ENCODE measurements around the gene CCDC88A. TPM values are rescaled to one million over a fixed set of nuclear protein-coding genes. Genes with fewer than 3 reads are reported as not detected.

The CCDC88A gene
- total RNA-seq, 1 experiment from 2014 or later = 84.5 TPM

DNA sequence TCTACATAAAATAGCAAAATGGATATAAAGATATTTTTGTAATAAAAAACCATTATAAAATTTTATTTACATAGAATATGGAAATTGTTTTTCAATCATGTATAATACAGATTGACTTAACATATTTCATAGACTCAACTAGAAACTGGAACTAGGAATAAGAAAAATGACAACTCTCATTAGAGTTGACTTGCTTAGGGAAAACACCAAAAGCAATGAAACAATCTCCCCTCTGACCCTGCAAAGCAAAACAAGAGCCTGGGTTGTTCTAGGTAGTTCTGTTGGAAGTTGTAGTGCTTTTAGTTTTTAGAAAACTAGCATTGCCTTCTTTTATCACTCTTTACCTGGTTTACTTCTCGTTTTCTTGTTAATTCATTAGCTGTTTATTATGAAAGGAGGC lies 118.4 kb downstream of the CCDC88A start:
- CTCF ChIA-PET = no interaction called here
- peaks cover 6% of the 10 kb centered on the region for H3K36me3 ChIP-seq (ENCODE audit: insufficient read depth, low read length, poor library complexity, severe bottlenecking)

DNA sequence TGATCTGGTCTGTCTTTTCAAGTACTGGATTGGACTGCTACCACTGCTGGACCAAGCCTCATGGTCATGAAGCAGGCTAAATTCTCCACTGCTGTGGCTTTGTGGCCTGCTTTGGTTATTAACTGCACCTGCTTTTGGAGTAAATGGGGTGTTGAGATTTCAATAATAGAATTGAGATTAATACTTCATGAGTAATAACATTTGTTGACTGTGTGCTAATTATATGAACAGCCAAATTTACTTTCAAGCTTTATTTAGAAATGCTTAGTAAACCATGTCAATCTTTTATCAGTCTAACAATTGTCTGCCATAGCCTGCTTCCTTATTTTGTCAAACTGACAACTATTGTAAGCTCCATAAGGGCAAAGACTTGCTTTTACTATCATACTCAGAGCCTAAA lies 123.3 kb downstream of the CCDC88A start:
- no peaks in the 10 kb centered on the region for H3K27me3 ChIP-seq (replicated peaks; ENCODE audit: insufficient read depth, low read depth, low read length, poor library complexity)
- POLR2A ChIA-PET (ENCODE audit: low non-redundant PET) = no interaction called here
- TF ChIP-seq, protein P1, sequence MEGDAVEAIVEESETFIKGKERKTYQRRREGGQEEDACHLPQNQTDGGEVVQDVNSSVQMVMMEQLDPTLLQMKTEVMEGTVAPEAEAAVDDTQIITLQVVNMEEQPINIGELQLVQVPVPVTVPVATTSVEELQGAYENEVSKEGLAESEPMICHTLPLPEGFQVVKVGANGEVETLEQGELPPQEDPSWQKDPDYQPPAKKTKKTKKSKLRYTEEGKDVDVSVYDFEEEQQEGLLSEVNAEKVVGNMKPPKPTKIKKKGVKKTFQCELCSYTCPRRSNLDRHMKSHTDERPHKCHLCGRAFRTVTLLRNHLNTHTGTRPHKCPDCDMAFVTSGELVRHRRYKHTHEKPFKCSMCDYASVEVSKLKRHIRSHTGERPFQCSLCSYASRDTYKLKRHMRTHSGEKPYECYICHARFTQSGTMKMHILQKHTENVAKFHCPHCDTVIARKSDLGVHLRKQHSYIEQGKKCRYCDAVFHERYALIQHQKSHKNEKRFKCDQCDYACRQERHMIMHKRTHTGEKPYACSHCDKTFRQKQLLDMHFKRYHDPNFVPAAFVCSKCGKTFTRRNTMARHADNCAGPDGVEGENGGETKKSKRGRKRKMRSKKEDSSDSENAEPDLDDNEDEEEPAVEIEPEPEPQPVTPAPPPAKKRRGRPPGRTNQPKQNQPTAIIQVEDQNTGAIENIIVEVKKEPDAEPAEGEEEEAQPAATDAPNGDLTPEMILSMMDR (conservative IDR thresholded peaks at IDR 0.05; ENCODE audit: low read depth, low read length) = no peak
- TF ChIP-seq EZH2 (IDR thresholded peaks at IDR 0.05; ENCODE audit: borderline replicate concordance, low read depth, low read length, poor library complexity, severe bottlenecking) = no peak
- CTCF ChIA-PET = no interaction called here
- peaks cover 15% of the 10 kb centered on the region for H3K4me1 ChIP-seq (ENCODE audit: insufficient read depth, low read length, poor library complexity, severe bottlenecking)
- BruUV-seq (replicated peaks) = no TSS peak
- no peak for DNase-seq (ENCODE audit: low spot score)
- H3K9me3 ChIP-seq (ENCODE audit: low read depth, low read length, poor library complexity, severe bottlenecking) = no peaks in the 10 kb centered on the region
- peaks cover 18% of the 10 kb centered on the region for H3K36me3 ChIP-seq (ENCODE audit: insufficient read depth, low read length, poor library complexity, severe bottlenecking)
- H3K27ac ChIP-seq (ENCODE audit: low read depth, low read length, poor library complexity, severe bottlenecking) = no peak overlapping the region
- no peak overlapping the region for H3K4me3 ChIP-seq (ENCODE audit: low read depth, low read length, poor library complexity, severe bottlenecking)
- intact Hi-C loops (cut with micrococcal nuclease; ENCODE audit: unreplicated experiment) = no loop called here

More for the DNA sequence above, 118.4 kb downstream of the CCDC88A start:
- intact Hi-C loops (cut with micrococcal nuclease; ENCODE audit: unreplicated experiment) = no loop called here
- no peaks in the 10 kb centered on the region for H3K9me3 ChIP-seq (ENCODE audit: low read depth, low read length, poor library complexity, severe bottlenecking)
- POLR2A ChIA-PET (ENCODE audit: low non-redundant PET) = no interaction called here
- no peak overlapping the region for H3K4me3 ChIP-seq (ENCODE audit: low read depth, low read length, poor library complexity, severe bottlenecking)
- TF ChIP-seq EZH2 (IDR thresholded peaks at IDR 0.05; ENCODE audit: borderline replicate concordance, low read depth, low read length, poor library complexity, severe bottlenecking) = no peak
- TF ChIP-seq, protein P1 (conservative IDR thresholded peaks at IDR 0.05; ENCODE audit: low read depth, low read length) = no peak
- H3K4me1 ChIP-seq (ENCODE audit: insufficient read depth, low read length, poor library complexity, severe bottlenecking) = no peaks in the 10 kb centered on the region
- no peak overlapping the region for H3K27ac ChIP-seq (ENCODE audit: low read depth, low read length, poor library complexity, severe bottlenecking)
- no peak for DNase-seq (ENCODE audit: low spot score)
- no peaks in the 10 kb centered on the region for H3K27me3 ChIP-seq (replicated peaks; ENCODE audit: insufficient read depth, low read depth, low read length, poor library complexity)
- BruUV-seq (replicated peaks) = no TSS peak

GRCh38 chr2:55283083-55283482 lies 136.6 kb downstream of the CCDC88A start:
- Histone ChIP-seq H3K36me3 (ENCODE audit: insufficient read depth, low read length, poor library complexity, severe bottlenecking) (no peaks in the 10 kb centered on the region), H3K4me1 (ENCODE audit: insufficient read depth, low read length, poor library complexity, severe bottlenecking) (peaks cover 3% of the 10 kb centered on the region), H3K9me3 (ENCODE audit: low read depth, low read length, poor library complexity, severe bottlenecking) (no peaks in the 10 kb centered on the region), H3K27ac (ENCODE audit: low read depth, low read length, poor library complexity, severe bottlenecking) (no peak overlapping the region), H3K4me3 (ENCODE audit: low read depth, low read length, poor library complexity, severe bottlenecking) (no peak overlapping the region), H3K27me3 (replicated peaks; ENCODE audit: insufficient read depth, low read depth, low read length, poor library complexity) (no peaks in the 10 kb centered on the region)
- ChIA-PET POLR2A (ENCODE audit: low non-redundant PET) (no interaction called here), CTCF (no interaction called here)
- no peak for DNase-seq (ENCODE audit: low spot score)
- intact Hi-C loops (cut with micrococcal nuclease; ENCODE audit: unreplicated experiment) = loop anchor here (10.0 kb wide), 2 partner anchors 132 to 232 kb away; partner anchors contain the start of genes CCDC88A and CFAP36
- no TSS peak for BruUV-seq (replicated peaks)
- no peak for TF ChIP-seq EZH2 (IDR thresholded peaks at IDR 0.05; ENCODE audit: borderline replicate concordance, low read depth, low read length, poor library complexity, severe bottlenecking)
- TF ChIP-seq, protein P1 (conservative IDR thresholded peaks at IDR 0.05; ENCODE audit: low read depth, low read length) = no peak

All from A673 (cell line).